HL-60/S4 (cell line): ENCODE measurements around the gene BNC2.

Experiments used
- in situ Hi-C: fragments of 300-500 bp; cut with MboI; formaldehyde crosslinking; loops from 2 replicates; pipeline ENCODE4 v1.14.3; 2022; ENCODE audit warnings: low sequenced_read_pairs

BNC2 gene

GRCh38 chr9:16387382-16387781 lies 483.1 kb downstream of the BNC2 start:
- in situ Hi-C loops, result no loop called here

DNA sequence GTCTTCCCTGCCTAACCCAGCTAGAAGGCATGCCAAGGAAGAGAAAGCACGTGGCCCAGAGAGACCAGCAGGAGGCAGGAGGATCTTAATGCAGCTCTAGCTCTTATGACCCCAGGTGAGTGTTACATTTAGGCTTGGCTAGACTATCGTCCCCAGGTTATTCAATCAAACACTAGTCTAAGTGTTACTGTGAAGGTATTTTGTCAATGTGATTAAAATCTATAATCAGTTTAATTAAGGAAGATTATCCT lies 483.7 kb downstream of the BNC2 start:
- in situ Hi-C loops, result no loop called here

DNA sequence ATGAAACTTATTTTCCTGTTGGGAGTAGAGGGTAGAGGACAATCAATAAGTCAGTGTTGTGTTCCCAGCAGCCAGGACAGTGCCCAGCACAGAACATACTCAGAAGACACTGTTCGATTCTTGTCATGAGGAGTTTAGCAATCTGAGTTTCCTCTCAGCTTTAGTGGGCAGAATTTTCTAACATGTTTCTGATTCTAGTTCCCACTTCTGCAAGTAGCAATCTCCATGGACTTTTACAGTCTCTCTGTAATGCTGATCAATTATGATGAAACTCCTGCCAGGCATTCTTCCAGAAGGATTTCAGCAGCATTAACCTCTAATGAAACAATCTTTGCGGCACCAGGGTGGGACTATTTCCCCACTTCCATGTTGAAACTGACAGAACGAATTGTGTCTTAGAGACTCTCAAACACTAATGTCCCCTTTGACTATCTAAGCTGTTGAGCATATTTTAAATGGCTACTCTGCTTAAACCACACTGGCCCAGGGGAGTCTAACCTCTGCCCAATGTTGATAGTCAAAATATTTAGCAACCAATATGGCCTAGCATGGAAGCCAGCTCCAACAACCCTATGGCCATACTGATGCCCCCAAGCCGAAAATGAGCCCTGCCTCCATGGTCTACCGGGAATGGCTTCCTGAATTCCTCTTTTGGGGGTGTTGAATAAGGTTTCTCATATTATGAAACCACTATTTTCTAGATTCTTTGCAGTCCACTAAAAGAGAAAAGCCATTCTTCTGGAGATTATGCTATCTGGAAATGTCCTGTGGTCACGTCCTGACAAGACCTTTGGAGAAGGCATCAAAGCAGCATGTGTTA lies 484.3 kb downstream of the BNC2 start:
- in situ Hi-C loops, result no loop called here

GRCh38 chr9:16385590-16385989 lies 484.9 kb downstream of the BNC2 start:
- in situ Hi-C loops, result no loop called here

DNA sequence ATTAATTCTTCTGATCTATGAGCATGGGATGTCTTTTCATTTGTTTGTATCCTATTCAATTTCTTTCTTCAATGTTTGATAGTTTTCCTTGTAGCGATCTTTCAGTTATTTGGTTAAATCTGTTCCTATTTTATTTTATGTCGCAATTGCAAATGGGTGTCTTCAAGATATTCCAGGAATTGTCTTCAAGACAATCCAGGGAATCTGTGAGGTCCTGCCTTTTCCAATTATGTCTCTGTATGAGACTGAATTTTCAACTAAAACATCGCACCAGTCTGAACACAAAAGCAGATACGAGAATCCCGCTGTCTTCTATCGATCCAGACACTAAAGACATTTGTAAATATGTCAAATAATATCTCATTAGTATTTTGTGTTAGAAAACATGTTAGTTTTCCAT lies 485.5 kb downstream of the BNC2 start:
- in situ Hi-C loops, result no loop called here

GRCh38 chr9:16377311-16377710 lies 493.2 kb downstream of the BNC2 start:
- in situ Hi-C loops, result no loop called here

DNA sequence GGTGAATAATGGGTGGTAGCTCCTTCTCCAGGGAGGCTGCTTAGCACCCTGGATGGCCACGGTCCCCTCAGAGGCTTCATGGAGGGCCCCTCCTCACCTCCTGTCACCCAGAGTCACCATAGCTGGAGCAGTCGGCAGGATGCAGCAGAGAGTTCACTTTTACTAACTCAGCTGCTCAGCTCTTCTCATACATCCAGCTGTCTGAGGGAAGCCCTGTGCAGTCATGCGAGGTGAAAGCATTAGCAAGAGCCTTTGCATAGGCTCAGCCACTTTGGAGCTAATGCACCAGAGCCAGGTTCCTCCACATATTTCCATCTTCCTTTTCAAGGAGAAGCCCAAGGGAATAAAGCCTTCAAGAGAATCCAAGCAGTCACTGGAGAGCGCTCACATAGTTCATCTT lies 499.2 kb downstream of the BNC2 start:
- in situ Hi-C loops, result no loop called here

GRCh38 chr9:16370647-16371046 lies 499.8 kb downstream of the BNC2 start:
- in situ Hi-C loops, result no loop called here

DNA sequence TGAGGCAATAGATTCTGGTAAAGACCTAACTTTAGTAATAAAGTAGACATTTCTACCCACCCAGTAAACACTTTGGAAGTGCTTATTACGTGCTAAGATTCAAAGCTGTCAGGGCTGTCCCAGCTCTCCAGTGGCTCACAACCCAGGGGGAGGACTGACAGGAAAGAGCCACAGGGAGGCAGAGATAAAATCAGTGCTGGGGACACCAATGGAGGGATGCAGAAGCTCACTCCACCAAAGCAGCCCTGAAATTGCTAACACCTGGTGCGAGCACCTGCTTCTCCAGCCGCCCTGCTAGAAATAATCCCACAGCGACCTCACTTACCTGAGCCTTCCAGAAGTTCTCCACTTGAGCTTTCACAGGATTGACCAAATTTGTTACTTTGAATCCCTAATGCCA lies 501.0 kb downstream of the BNC2 start:
- in situ Hi-C loops, result no loop called here

- in situ Hi-C loops, result no loop called here
Measured at GRCh38 chr9:16368237-16369087, 502.0 kb downstream of the BNC2 start.

DNA sequence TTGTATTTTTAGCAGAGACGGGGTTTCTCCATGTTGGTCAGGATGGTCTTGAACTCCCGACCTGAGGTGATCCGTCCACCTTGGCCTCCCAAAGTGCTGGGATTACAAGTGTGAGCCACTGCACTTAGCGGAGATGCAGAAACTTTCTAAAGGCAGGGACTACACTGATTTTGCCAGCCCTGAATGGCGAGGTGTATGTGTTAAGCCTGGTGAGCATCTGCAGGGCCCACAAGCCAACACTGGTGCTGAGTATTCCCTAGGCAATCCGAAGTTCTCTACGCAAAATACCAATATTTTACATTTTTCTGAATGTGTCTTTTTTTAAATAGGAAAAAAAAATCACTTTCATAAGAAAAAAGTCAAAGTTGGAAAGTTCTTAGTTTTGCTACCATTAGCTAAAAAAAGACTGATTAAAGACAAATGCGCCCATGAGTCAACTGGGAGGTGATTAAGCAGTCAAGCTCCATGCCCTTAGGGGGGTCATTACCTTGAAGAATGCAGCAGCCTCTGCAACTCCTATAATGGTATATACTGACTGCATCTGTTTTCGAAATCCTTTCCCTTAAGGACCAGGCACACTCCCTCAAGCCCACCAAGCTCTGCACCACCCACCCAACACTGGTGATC lies 502.8 kb downstream of the BNC2 start:
- in situ Hi-C loops, result no loop called here

DNA sequence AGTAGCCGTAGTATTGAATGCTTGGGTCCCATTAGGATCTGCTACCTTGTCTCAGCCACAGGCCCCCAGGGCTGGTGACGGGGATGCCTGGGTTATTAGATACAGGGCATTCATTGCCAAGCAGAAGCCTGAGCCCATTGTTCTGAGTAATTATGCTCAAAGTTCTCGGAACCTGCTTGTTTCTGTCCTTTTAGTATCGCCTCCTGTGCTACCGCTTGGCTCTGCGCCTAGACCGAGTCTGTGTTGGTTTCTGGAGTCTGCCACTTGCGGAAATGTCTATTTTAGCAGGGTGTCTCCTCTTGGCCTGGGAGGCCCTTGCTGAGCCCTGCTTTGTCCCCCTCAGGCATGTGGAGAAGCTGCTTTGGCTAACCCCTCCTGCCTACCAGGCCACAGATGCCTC lies 506.1 kb downstream of the BNC2 start:
- in situ Hi-C loops, result no loop called here

- in situ Hi-C loops, result no loop called here
Measured at GRCh38 chr9:16363916-16364315, 506.6 kb downstream of the BNC2 start.

DNA sequence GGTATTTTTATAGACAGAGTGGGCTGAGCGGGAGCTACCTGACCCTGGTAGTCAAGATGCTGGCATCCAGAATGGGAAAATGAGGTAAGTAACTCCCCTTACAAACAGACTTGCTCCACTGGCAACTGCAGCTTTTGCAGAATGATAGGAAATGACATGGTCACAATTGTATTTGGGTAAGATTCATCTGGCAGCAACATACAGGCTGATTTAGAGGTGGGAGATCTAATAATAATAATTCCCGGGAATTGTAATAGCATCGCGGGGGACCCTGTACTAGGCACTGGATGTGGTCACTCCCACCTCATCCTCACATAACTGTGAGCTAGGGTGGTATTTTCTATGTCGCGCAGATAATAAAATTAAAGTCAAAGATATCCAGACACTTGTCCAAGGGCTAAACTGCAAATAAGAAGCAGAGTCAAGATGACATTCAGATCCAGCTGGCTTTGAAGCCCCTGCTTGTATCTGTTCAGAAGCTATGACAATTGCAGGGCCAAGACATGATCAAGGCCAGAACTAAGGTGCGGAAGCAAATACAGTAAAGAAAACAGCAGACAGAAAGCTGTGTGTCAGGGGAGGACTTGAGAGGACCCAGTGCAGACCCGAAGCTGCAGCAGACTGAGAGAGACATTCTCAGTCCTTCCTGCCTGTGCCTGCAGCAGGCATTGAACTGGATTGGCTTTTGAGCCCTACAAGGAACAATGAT lies 507.2 kb downstream of the BNC2 start:
- in situ Hi-C loops, result no loop called here

GRCh38 chr9:16361939-16362338 lies 508.5 kb downstream of the BNC2 start:
- in situ Hi-C loops, result no loop called here

DNA sequence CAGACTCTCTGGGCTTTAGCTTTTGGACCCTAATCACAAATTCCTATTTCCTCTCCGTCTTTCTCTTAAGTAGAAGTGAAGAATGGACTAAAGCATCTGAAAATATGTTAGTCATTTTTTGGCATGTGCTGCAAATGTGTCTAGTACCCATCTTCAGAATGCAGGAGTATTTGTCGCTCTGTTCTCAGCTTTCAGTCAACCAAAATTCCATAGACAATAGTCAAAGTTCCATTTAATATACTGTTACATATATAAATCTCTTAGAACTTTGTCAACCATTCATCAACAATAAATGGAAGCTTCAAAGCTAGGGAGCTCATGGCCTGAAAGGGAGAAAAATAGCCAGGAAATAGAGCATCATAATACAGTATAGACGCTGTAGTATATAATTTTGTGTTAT lies 509.4 kb downstream of the BNC2 start:
- in situ Hi-C loops, result no loop called here

- in situ Hi-C loops, result no loop called here
Measured at GRCh38 chr9:16360247-16360646, 510.2 kb downstream of the BNC2 start.
